Right cardiac atrium (tissue), 5 donors: ENCODE data around the gene CST9L. TPM values are rescaled to one million over a fixed set of nuclear protein-coding genes. Genes with fewer than 3 reads are reported as not detected.
A peak's percentile ranks its signal among the peaks of the same experiment; 100 is the strongest.

Experiments used
- ATAC-seq, 2 donors: fragments of 200-7000 bp; cut with Tn5 transposase; one replicate each; pipeline versions ENCODE4 v1.8.0 to v1.9.1; 2020; ENCODE audit warnings: moderate library complexity in 2 of 2, mild to moderate bottlenecking in 1 of 2
- DNase-seq, 3 donors: peaks; one replicate each; pipeline ENCODE4 v3.0.0-alpha.2; 2020
- H3K27ac ChIP-seq: one replicate; pipeline ENCODE4 v1.5.1; 2013; ENCODE audit warnings: mild to moderate bottlenecking, low read length, control low read depth, moderate library complexity
- H3K27me3 ChIP-seq: one replicate; pipeline ENCODE4 v1.6.1; 2013; ENCODE audit not compliant: control insufficient read depth, insufficient read depth
- H3K4me1 ChIP-seq: one replicate; pipeline ENCODE4 v1.6.1; 2013; ENCODE audit warnings: low read length; ENCODE audit not compliant: control insufficient read depth, insufficient read depth
- H3K4me3 ChIP-seq: one replicate; pipeline ENCODE4 v1.5.1; 2013; ENCODE audit warnings: low read length, control low read depth
- H3K9me3 ChIP-seq: one replicate; pipeline ENCODE4 v1.6.1; 2013; ENCODE audit warnings: low read length; ENCODE audit not compliant: control insufficient read depth
- WGBS: extraction: QIAGEN DNeasy Blood & Tissue Kit; methylation state at CpG from one replicate; pipeline ENCODE4 v1.1.7; 2013; 5-methylcytosine and 5-hydroxymethylcytosine counted together
- intact Hi-C, 4 donors: fragments of 100-400 bp; cut with DNase I; formaldehyde crosslinking; loops; one replicate each; pipeline versions ENCODE4 v1.11.0 to v1.14.0; 2022 to 2023
- long read RNA-seq, 4 donors: library from polyadenylated mRNA; unstranded; transcript quantifications; one replicate each; pipeline ENCODE4 v2.0.0, GENCODE V29; 2020 to 2021
- polyA plus RNA-seq: library from polyadenylated mRNA; stranded (reverse); fragments of 200-250 nt; gene quantifications from one replicate; pipeline ENCODE4 v1.2.3, GENCODE V29; 2013
- total RNA-seq, 4 donors: library from RNA; stranded (reverse); fragmentation: NEBNext Ultra II Directional; extraction: Animal tissue kit (Norgen Biotek cat#: 25700); gene quantifications; one replicate each; pipeline ENCODE4 v1.2.1, GENCODE V29; 2021
- donor health status: healthy with polysubstance abuse.
- donor health status: DM: no; HTN: yes; CAD: no.
- donor health status: DM: no; HTN: no; CAD: no.
- donor health status: DM: no; HTN: yes; CAD: no; lungs with severe emphysema.
- donor health status: DM: yes; HTN: yes; CAD: no.

Gene CST9L
- total RNA-seq: not detected
- not detected for polyA plus RNA-seq
- long read RNA-seq, donor 1: 0 reads
- long read RNA-seq, donor 2: 0 reads
- long read RNA-seq, donor 3: 0 reads
- long read RNA-seq, donor 4: 0 reads

GRCh38 chr20:23568320-23568970 is at the start of gene CST9L:
Gene CST9L, minus strand, starts transcription at chr20:23568484. Its CDS starts 34 bp downstream, at chr20:23568450.
- ATAC-seq (no peak), DNase-seq (no peak)
- intact Hi-C loops: no loop called here
- H3K9me3 ChIP-seq: no peaks in the 10 kb centered on the region
- H3K4me1 ChIP-seq: no peaks in the 10 kb centered on the region
- no peaks in the 10 kb centered on the region for H3K27me3 ChIP-seq
- no peak within 1 kb of the TSS for H3K27ac ChIP-seq
- H3K4me3 ChIP-seq: no peak within 1 kb of the TSS
- WGBS: 38% methylated on average over 11 of the region's 11 CpGs

DNA sequence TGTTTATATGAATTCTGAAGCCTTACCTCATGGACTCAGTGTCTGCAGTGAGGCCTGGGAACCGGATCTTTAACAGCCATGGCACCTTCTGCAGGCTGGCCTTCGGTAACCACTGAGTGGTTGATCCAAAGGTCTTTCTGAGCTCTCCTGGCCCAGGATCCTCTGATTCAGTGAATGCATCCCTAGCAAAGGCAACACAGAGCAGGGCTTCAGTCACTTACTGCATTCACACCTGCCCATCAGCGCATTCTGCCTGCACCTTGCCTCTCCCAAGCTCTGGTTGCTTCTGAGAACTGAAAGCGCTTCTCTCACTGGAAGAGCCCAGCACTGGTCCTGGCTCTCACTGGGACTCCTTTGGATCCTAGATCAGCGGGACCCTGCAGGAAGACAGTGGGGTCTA is 45.9 kb upstream of the CST9L start:
- no peak for DNase-seq
- peak in 1 of 2 donors; percentile 43 for ATAC-seq
- Histone ChIP-seq H3K9me3 (no peaks in the 10 kb centered on the region), H3K27ac (peak overlapping the region; percentile 7), H3K4me3 (no peak overlapping the region), H3K27me3 (no peaks in the 10 kb centered on the region), H3K4me1 (peaks cover 9% of the 10 kb centered on the region)
- intact Hi-C loops: no loop called here
- 81% methylated on average over 5 of the region's 5 CpGs for WGBS

GRCh38 chr20:23613676-23614075 is 45.4 kb upstream of the CST9L start:
- Histone ChIP-seq H3K4me1 (peaks cover 9% of the 10 kb centered on the region), H3K9me3 (no peaks in the 10 kb centered on the region), H3K4me3 (no peak overlapping the region), H3K27ac (peak overlapping the region; percentile 58), H3K27me3 (no peaks in the 10 kb centered on the region)
- intact Hi-C loops: no loop called here
- ATAC-seq (peak; percentile 62 to 83), DNase-seq (peak; percentile 40 to 82 (median 73))

DNA sequence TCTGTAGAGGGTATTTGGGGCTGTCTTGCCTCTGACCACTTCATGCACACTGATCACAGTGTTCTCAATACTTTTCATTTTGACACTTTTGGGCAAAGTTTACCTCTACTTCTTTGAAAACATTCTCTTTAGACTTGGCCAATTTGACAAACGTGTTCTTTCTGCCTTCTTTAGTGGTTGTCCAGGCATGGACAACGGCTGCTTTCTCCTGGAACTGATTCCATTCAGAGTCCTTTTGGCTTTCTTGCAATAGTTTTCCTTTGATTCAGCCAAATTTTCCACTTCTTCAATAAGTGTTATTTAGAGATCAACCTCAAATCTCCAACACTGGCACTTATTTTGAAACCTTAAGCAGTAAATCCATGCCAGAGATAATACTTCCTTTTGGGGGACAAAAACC is 44.1 kb upstream of the CST9L start:
- Histone ChIP-seq H3K9me3 (no peaks in the 10 kb centered on the region), H3K4me3 (no peak overlapping the region), H3K27ac (no peak overlapping the region), H3K27me3 (no peaks in the 10 kb centered on the region), H3K4me1 (peaks cover 9% of the 10 kb centered on the region)
- intact Hi-C loops: no loop called here
- ATAC-seq (no peak), DNase-seq (no peak)
- WGBS: 50% methylated on average over 2 of the region's 2 CpGs

GRCh38 chr20:23609486-23610109 is 41.3 kb upstream of the CST9L start:
- ATAC-seq: no peak
- Histone ChIP-seq H3K4me1 (peaks cover 9% of the 10 kb centered on the region), H3K27me3 (no peaks in the 10 kb centered on the region), H3K9me3 (no peaks in the 10 kb centered on the region), H3K27ac (no peak overlapping the region), H3K4me3 (no peak overlapping the region)
- intact Hi-C loops: loop anchor here in 3 of 4 donors (10.0 kb wide), 1 partner anchor 165 kb away; no protein-coding TSS in a partner anchor
- no peak for DNase-seq
- WGBS: 95% methylated on average over 5 of the region's 5 CpGs

DNA sequence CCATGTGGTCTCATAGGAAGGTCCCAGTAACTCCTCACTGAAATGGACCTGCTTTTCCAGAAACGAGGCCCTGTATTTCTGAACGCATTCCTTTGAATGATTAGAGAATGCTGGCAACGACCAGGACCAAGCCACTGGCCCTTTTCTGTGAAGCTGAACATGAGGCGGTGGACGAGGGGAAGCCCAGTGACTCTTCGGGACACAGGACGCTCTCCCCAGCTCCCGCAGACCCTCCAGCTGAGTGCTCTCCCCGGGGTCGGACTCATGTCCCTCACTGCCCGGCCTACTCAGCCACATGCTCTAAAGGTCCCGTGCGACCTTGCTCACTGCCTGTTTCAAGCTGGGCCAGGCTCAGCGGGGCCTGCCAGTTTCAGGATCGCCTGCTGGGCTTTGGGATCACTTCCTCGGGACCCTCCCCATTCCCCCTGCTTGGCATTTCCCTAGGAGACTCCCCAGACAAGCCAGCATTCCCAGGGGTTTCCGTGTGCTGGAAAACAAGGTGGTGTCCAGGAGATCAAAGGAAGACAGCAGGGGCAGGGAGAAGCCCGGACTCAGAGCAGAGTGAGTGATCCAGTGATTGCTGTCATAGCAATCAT is 40.1 kb upstream of the CST9L start:
- no peaks in the 10 kb centered on the region for H3K9me3 ChIP-seq
- H3K4me3 ChIP-seq: no peak overlapping the region
- no peak for ATAC-seq
- 68% methylated on average over 18 of the region's 18 CpGs for WGBS
- no peaks in the 10 kb centered on the region for H3K4me1 ChIP-seq
- no peak for DNase-seq
- intact Hi-C loops: loop anchor here in 3 of 4 donors (10.0 kb wide), 1 partner anchor 164 kb away; no protein-coding TSS in a partner anchor
- no peaks in the 10 kb centered on the region for H3K27me3 ChIP-seq
- H3K27ac ChIP-seq: no peak overlapping the region

GRCh38 chr20:23607497-23608245 is 39.4 kb upstream of the CST9L start:
- DNase-seq (no peak), ATAC-seq (no peak)
- no peak overlapping the region for H3K4me3 ChIP-seq
- no peaks in the 10 kb centered on the region for H3K9me3 ChIP-seq
- H3K27me3 ChIP-seq: no peaks in the 10 kb centered on the region
- 90% methylated on average over 14 of the region's 14 CpGs for WGBS
- no peak overlapping the region for H3K27ac ChIP-seq
- no peaks in the 10 kb centered on the region for H3K4me1 ChIP-seq
- intact Hi-C loops: loop anchor here in 3 of 4 donors (10.0 kb wide), 1 partner anchor 163 kb away; no protein-coding TSS in a partner anchor

DNA sequence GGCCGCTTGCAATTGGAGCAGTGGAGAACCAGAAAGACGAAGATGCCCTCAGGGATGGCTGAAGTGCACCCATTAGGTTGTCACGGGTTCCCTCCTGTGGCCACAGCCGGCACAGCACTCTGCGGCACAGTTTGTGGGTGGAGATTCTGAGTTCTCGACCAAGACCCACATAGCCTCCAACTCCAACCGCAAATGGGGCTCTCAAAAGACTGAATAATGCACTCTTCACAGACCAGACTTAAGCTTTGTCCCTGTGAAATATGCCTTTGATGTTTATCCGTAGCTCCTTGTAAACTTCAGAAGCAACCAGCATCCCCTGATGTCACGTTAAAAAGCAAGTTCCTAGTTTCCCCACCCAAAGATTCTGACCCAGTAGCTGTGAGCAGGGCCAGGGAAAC is 38.4 kb upstream of the CST9L start:
- no peaks in the 10 kb centered on the region for H3K27me3 ChIP-seq
- no peaks in the 10 kb centered on the region for H3K4me1 ChIP-seq
- WGBS: 6% methylated on average over 9 of the region's 9 CpGs
- DNase-seq (peak; percentile 79 to 93 (median 93)), ATAC-seq (peak; percentile 86 to 92)
- H3K27ac ChIP-seq: no peak overlapping the region
- H3K9me3 ChIP-seq: no peaks in the 10 kb centered on the region
- H3K4me3 ChIP-seq: no peak overlapping the region
- intact Hi-C loops: loop anchor here in 3 of 4 donors (10.0 kb wide), 1 partner anchor 162 kb away; no protein-coding TSS in a partner anchor

GRCh38 chr20:23605867-23606651 is 37.8 kb upstream of the CST9L start, which contains the start of gene CST9:
Gene CST9, minus strand, starts transcription at chr20:23605917. Its CDS starts 53 bp downstream, at chr20:23605864.
- H3K4me1 ChIP-seq: no peaks in the 10 kb centered on the region
- intact Hi-C loops: loop anchor here in 3 of 4 donors (10.0 kb wide), 1 partner anchor 161 kb away; no protein-coding TSS in a partner anchor
- no peak within 1 kb of the TSS for H3K27ac ChIP-seq
- WGBS: 63% methylated on average over 16 of the region's 16 CpGs
- no peaks in the 10 kb centered on the region for H3K9me3 ChIP-seq
- ATAC-seq: peak; percentile 8 to 28
- no peak within 1 kb of the TSS for H3K4me3 ChIP-seq
- no peak for DNase-seq
- H3K27me3 ChIP-seq: no peaks in the 10 kb centered on the region

DNA sequence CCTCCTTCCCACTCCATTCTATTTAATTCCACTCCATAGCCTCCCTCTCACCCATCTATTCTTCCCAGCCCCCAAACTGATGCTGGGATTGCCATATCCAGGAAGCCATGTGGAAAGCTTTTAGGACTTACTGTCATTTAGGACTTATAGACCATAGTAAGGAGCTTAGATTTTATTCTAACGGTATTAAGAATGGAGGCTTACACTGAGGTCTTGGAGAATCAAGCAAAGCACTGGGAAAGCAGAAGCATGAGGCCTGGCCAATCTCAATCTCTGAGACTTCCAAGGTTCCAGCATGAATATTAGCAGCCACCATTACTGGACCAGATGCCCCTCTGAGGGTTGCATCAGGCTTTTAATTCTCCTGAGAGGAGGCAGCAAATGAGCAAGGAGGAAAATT is 36.0 kb upstream of the CST9L start:
- Histone ChIP-seq H3K4me3 (no peak overlapping the region), H3K4me1 (no peaks in the 10 kb centered on the region), H3K9me3 (no peaks in the 10 kb centered on the region), H3K27ac (no peak overlapping the region), H3K27me3 (no peaks in the 10 kb centered on the region)
- 85% methylated on average over 1 of the region's 1 CpG for WGBS
- ATAC-seq (no peak), DNase-seq (no peak)
- intact Hi-C loops: loop anchor here (5.0 to 10.0 kb wide), 2 partner anchors 160 to 162 kb away; no protein-coding TSS in a partner anchor
